Astrocyte (in vitro differentiated cells and primary cell): ENCODE results near the gene KLHL5. TPM values are rescaled to one million over a fixed set of nuclear protein-coding genes. Genes with fewer than 3 reads are reported as not detected.
"Not testable (repeated sequence)": the region's sequence is repeated elsewhere in the genome, so short reads cannot be mapped to it uniquely, and the experiment has no call there.

Experiments used
- DNase-seq: peaks from one replicate; pipeline ENCODE4 v3.0.0-alpha.2; 2010; ENCODE audit warnings: low read depth
- FAIRE-seq: peaks from 2 replicates; lab custom pipeline; 2011; peaks lifted over from hg19 to GRCh38; lab: Jason Lieb, UNC
- H2AFZ ChIP-seq: 2 replicates; pipeline ENCODE4 v1.6.0; 2012; ENCODE audit warnings: low read depth, low read length, inconsistent platforms
- H3K27ac ChIP-seq: 2 replicates; pipeline ENCODE4 v1.5.1; 2011; ENCODE audit warnings: low read depth, low read length, inconsistent platforms
- H3K27me3 ChIP-seq: 2 replicates; pipeline ENCODE4 v1.6.0; 2011; ENCODE audit warnings: low read length, inconsistent platforms; ENCODE audit not compliant: insufficient read depth
- H3K36me3 ChIP-seq: 2 replicates; pipeline ENCODE4 v1.5.1; 2011; ENCODE audit warnings: low read length, inconsistent platforms; ENCODE audit not compliant: insufficient read depth
- H3K4me1 ChIP-seq: 2 replicates; pipeline ENCODE4 v1.5.1; 2011; ENCODE audit warnings: low read length, inconsistent platforms; ENCODE audit not compliant: insufficient read depth
- H3K4me2 ChIP-seq: 2 replicates; pipeline ENCODE4 v1.6.0; 2012; ENCODE audit warnings: low read length, inconsistent platforms
- H3K4me3 ChIP-seq: 2 replicates; pipeline ENCODE4 v1.5.1; 2011; ENCODE audit warnings: low read depth, mild to moderate bottlenecking, low read length, inconsistent platforms; ENCODE audit not compliant: insufficient read depth
- H3K79me2 ChIP-seq: 2 replicates; pipeline ENCODE4 v1.6.0; 2012; ENCODE audit warnings: mild to moderate bottlenecking, low read length, inconsistent platforms; ENCODE audit not compliant: insufficient read depth
- H3K9ac ChIP-seq: 2 replicates; pipeline ENCODE4 v1.6.0; 2012; ENCODE audit warnings: mild to moderate bottlenecking, low read length, inconsistent platforms
- H3K9me3 ChIP-seq: 2 replicates; pipeline ENCODE4 v1.5.1; 2012; ENCODE audit warnings: low read depth, mild to moderate bottlenecking, low read length, inconsistent platforms; ENCODE audit not compliant: insufficient read depth
- H4K20me1 ChIP-seq: 2 replicates; pipeline ENCODE4 v1.6.0; 2012; ENCODE audit warnings: low read length, inconsistent platforms; ENCODE audit not compliant: insufficient read depth
- H3K27ac Mint-ChIP-seq: one replicate; pipeline ENCODE4 v1.8.0; 2021; ENCODE audit warnings: mild to moderate bottlenecking, mixed read lengths; ENCODE audit not compliant: unreplicated experiment
- H3K27me3 Mint-ChIP-seq: one replicate; pipeline ENCODE4 v1.8.0; 2021; ENCODE audit warnings: low read depth, mixed read lengths; ENCODE audit not compliant: unreplicated experiment
- H3K36me3 Mint-ChIP-seq: one replicate; pipeline ENCODE4 v1.8.0; 2021; ENCODE audit warnings: low read depth, mixed read lengths; ENCODE audit not compliant: unreplicated experiment
- H3K4me1 Mint-ChIP-seq: one replicate; pipeline ENCODE4 v1.8.0; 2021; ENCODE audit warnings: low read depth, mixed read lengths; ENCODE audit not compliant: unreplicated experiment
- H3K4me3 Mint-ChIP-seq: one replicate; pipeline ENCODE4 v1.8.0; 2021; ENCODE audit warnings: mild to moderate bottlenecking, moderate library complexity, mixed read lengths; ENCODE audit not compliant: unreplicated experiment
- H3K9me3 Mint-ChIP-seq: one replicate; pipeline ENCODE4 v1.8.0; 2021; ENCODE audit warnings: mild to moderate bottlenecking, mixed read lengths; ENCODE audit not compliant: unreplicated experiment
- EZH2 ChIP-seq: IDR thresholded peaks from 2 replicates; pipeline ENCODE4 v1.6.1; 2012; ENCODE audit warnings: mild to moderate bottlenecking, low read length, inconsistent platforms; ENCODE audit not compliant: insufficient read depth
- total RNA-seq: library from RNA; stranded (reverse); gene quantifications from 2 replicates; pipeline ENCODE4 v1.2.1, GENCODE V29; 2021
- TF ChIP-seq, protein P1 (sequence below): IDR thresholded peaks from 2 replicates; pipeline ENCODE4 v1.5.1; 2011; ENCODE audit warnings: low read depth, mild to moderate bottlenecking, inconsistent platforms, low read length, moderate library complexity; ENCODE audit not compliant: insufficient read depth

The KLHL5 gene
- total RNA-seq, 1 donor from 2014 or later = 67.5 TPM

DNA sequence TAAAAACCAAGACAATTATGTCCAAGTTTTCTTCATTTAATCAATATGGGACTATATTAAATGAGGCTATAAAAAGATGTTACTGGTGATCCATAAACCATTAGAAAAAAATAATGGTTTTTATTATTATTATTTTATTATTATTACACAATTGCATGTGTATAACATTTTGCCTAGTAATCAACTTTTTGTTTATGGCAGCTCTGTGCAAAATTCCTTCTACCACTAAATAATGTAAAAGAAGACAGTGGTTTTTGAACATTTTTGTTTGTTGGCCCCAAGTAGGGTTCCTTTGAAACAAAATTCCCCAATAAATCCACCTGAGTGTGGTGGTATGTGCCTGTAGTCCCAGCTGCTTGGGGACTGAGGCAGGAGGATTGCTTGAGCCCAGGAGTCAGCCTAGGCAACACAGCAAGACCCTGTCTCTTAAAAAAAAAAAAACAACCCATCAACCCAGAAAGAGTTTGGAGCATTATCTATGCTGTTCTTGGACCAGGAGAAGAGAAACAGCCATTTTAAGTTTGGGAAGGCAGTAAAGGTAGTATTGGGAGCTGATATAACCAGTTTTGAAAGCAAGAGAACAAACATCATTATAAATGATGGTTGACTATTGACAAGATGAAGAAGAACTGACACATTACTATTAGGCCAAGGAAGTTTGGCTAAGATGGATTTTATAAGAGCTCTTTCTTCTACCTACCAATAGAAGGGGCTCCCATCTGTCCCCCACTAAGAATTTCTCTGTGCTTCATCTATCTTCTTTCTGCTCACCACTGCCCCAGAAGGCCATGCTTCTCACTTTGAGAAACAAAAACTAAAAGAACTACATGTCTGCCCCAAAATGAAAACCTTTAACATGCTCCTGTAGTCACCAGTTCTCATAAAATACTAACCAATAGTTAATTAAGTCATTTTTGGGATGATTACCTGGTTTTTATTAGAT lies 32.0 kb upstream of the KLHL5 start:
- no peaks in the 10 kb centered on the region for H3K9me3 ChIP-seq
- H3K9ac ChIP-seq = no peak overlapping the region
- H3K27ac ChIP-seq = no peak overlapping the region
- H3K36me3 ChIP-seq = no peaks in the 10 kb centered on the region
- H3K4me3 ChIP-seq = peak overlapping the region; percentile 20
- Mint-ChIP-seq H3K4me3 (peak overlapping the region; percentile 20), H3K27me3 (no peaks in the 10 kb centered on the region), H3K9me3 (no peaks in the 10 kb centered on the region), H3K36me3 (no peaks in the 10 kb centered on the region), H3K27ac (no peak overlapping the region), H3K4me1 (peaks cover 8% of the 10 kb centered on the region)
- H3K4me1 ChIP-seq = peaks cover 18% of the 10 kb centered on the region
- no peak for FAIRE-seq
- no peak overlapping the region for H2AFZ ChIP-seq
- no peak for DNase-seq
- peak overlapping the region; percentile 39 for H3K4me2 ChIP-seq
- no peaks in the 10 kb centered on the region for H3K79me2 ChIP-seq
- no peaks in the 10 kb centered on the region for H3K27me3 ChIP-seq
- TF ChIP-seq EZH2 = no peak
- TF ChIP-seq, protein P1, sequence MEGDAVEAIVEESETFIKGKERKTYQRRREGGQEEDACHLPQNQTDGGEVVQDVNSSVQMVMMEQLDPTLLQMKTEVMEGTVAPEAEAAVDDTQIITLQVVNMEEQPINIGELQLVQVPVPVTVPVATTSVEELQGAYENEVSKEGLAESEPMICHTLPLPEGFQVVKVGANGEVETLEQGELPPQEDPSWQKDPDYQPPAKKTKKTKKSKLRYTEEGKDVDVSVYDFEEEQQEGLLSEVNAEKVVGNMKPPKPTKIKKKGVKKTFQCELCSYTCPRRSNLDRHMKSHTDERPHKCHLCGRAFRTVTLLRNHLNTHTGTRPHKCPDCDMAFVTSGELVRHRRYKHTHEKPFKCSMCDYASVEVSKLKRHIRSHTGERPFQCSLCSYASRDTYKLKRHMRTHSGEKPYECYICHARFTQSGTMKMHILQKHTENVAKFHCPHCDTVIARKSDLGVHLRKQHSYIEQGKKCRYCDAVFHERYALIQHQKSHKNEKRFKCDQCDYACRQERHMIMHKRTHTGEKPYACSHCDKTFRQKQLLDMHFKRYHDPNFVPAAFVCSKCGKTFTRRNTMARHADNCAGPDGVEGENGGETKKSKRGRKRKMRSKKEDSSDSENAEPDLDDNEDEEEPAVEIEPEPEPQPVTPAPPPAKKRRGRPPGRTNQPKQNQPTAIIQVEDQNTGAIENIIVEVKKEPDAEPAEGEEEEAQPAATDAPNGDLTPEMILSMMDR = no peak
- no peaks in the 10 kb centered on the region for H4K20me1 ChIP-seq

DNA sequence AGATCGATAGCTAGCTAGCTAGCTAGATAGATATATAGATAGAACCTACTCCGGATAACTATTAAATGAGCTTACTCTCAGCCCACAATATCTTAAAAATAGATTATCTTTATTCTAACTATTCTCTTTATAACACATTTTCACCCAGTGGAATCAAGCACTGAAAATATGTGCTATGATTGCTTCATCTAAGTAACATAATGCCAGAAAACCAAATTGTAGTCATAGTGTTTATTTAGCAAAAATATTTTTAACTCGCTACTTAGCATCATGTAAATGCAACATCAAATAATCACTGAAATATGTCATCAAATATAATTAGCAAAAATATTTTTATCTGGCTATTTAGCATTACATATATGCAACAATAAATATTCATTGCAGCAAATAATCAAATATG lies 31.3 kb upstream of the KLHL5 start:
- Histone ChIP-seq H3K27me3 (no peaks in the 10 kb centered on the region), H3K9ac (no peak overlapping the region), H4K20me1 (no peaks in the 10 kb centered on the region), H3K4me2 (peak overlapping the region; percentile 39), H3K36me3 (no peaks in the 10 kb centered on the region), H3K9me3 (no peaks in the 10 kb centered on the region), H3K79me2 (no peaks in the 10 kb centered on the region), H3K4me1 (peaks cover 20% of the 10 kb centered on the region), H3K27ac (no peak overlapping the region), H3K4me3 (peak overlapping the region; percentile 20), H2AFZ (no peak overlapping the region)
- H3K27ac Mint-ChIP-seq = no peak overlapping the region
- H3K9me3 Mint-ChIP-seq = no peaks in the 10 kb centered on the region
- no peak for TF ChIP-seq EZH2
- TF ChIP-seq, protein P1 = no peak
- DNase-seq (no peak), FAIRE-seq (no peak)
- H3K27me3 Mint-ChIP-seq = no peaks in the 10 kb centered on the region
- no peaks in the 10 kb centered on the region for H3K36me3 Mint-ChIP-seq
- peaks cover 5% of the 10 kb centered on the region for H3K4me1 Mint-ChIP-seq
- H3K4me3 Mint-ChIP-seq = no peak overlapping the region

DNA sequence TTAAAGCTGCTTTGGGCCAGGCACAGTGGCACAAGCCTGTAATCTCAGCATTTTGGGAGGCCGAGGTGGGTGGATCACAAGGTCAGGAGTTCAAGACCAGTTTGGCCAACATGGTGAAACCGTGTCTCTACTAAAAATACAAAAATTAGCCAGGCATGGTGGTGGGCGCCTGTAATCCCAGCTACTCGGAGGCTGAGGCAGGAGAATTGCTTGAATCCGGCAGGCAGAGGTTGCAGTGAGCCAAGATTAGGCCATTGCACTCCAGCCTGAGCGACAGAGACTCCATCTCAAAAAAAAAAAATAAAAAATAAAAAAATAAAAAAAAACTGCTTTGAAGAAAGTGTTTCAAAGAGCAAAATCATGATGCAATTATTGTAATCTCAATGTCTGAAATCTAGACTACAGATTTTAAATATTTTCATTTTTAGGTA lies 30.4 kb upstream of the KLHL5 start:
- FAIRE-seq, H3K36me3 Mint-ChIP-seq, H2AFZ ChIP-seq, H3K4me3 ChIP-seq, H3K4me3 Mint-ChIP-seq, H3K4me1 Mint-ChIP-seq, H4K20me1 ChIP-seq, H3K27me3 Mint-ChIP-seq, H3K9me3 ChIP-seq, H3K9me3 Mint-ChIP-seq, H3K27ac Mint-ChIP-seq, DNase-seq, H3K27ac ChIP-seq, H3K79me2 ChIP-seq, H3K9ac ChIP-seq, H3K27me3 ChIP-seq, H3K36me3 ChIP-seq: not testable (repeated sequence)
- H3K4me2 ChIP-seq = peak overlapping the region; percentile 43
- peaks cover 27% of the 10 kb centered on the region for H3K4me1 ChIP-seq
